Activated T-helper 1 cell treated with anti-CD3 and anti-CD28 coated beads, Interleukin-12 subunit alpha, Interleukin-12 subunit beta, Interleukin-2, Interleukin-4 antibody, amounts not matched to agents 30 ng/mL and 10 ng/mL and 1 ng/mL, durations not matched to agents 14 hours and 24 hours and 36 hours (primary cell): ENCODE results near the gene AGGF1. TPM values are rescaled to one million over a fixed set of nuclear protein-coding genes. Genes with fewer than 3 reads are reported as not detected.
"Not testable (repeated sequence)": the region's sequence is repeated elsewhere in the genome, so short reads cannot be mapped to it uniquely, and the experiment has no call there.

Experiments used
- DNase-seq: peaks from one replicate; pipeline ENCODE4 v3.0.0; 2021; ENCODE audit warnings: low spot score
- H3K27ac Mint-ChIP-seq: one replicate; pipeline ENCODE4 v1.8.0; 2021; ENCODE audit warnings: mild to moderate bottlenecking, mixed read lengths
- H3K27me3 Mint-ChIP-seq: one replicate; pipeline ENCODE4 v1.8.0; 2022; ENCODE audit warnings: mild to moderate bottlenecking, moderate library complexity, mixed read lengths; ENCODE audit not compliant: insufficient read depth
- H3K36me3 Mint-ChIP-seq: one replicate; pipeline ENCODE4 v1.8.0; 2021; ENCODE audit warnings: low read depth, mixed read lengths
- H3K4me1 Mint-ChIP-seq: one replicate; pipeline ENCODE4 v1.8.0; 2021; ENCODE audit warnings: low read depth, mixed read lengths
- H3K4me3 Mint-ChIP-seq: one replicate; pipeline ENCODE4 v1.8.0; 2021; ENCODE audit warnings: mild to moderate bottlenecking, moderate library complexity, mixed read lengths
- H3K9me3 Mint-ChIP-seq: one replicate; pipeline ENCODE4 v1.8.0; 2021; ENCODE audit warnings: mixed read lengths
- intact Hi-C: fragments of 100-400 bp; cut with micrococcal nuclease; formaldehyde crosslinking; loops from one replicate; pipeline ENCODE4 v1.15.1; 2024
- total RNA-seq: library from RNA; stranded (reverse); gene quantifications from 2 replicates; pipeline ENCODE4 v1.2.3, GENCODE V29; 2022

The AGGF1 gene
- total RNA-seq, 1 donor from 2014 or later = 26.2 TPM

GRCh38 chr5:77080479-77080878 is 50.3 kb downstream of the AGGF1 start:
- H3K36me3 Mint-ChIP-seq, H3K27me3 Mint-ChIP-seq, intact Hi-C loops, H3K9me3 Mint-ChIP-seq, H3K4me1 Mint-ChIP-seq, H3K27ac Mint-ChIP-seq, DNase-seq, H3K4me3 Mint-ChIP-seq: not testable (repeated sequence)

- Mint-ChIP-seq H3K27me3 (peaks cover 7% of the 10 kb centered on the region), H3K9me3 (no peaks in the 10 kb centered on the region), H3K36me3 (peaks cover 2% of the 10 kb centered on the region), H3K27ac (no peak overlapping the region), H3K4me3 (no peak overlapping the region), H3K4me1 (no peaks in the 10 kb centered on the region)
- DNase-seq = no peak
- intact Hi-C loops = no loop called here
These were observed 50.7 kb downstream of the AGGF1 start for GRCh38 chr5:77080905-77081304.

GRCh38 chr5:77082280-77082679 is 52.1 kb downstream of the AGGF1 start:
- Mint-ChIP-seq H3K36me3 (no peaks in the 10 kb centered on the region), H3K9me3 (no peaks in the 10 kb centered on the region), H3K27ac (no peak overlapping the region), H3K4me1 (peaks cover 3% of the 10 kb centered on the region), H3K4me3 (no peak overlapping the region), H3K27me3 (peaks cover 7% of the 10 kb centered on the region)
- DNase-seq = no peak
- intact Hi-C loops = no loop called here

GRCh38 chr5:77083088-77083487 is 52.9 kb downstream of the AGGF1 start:
- DNase-seq = no peak
- no peaks in the 10 kb centered on the region for H3K9me3 Mint-ChIP-seq
- H3K27ac Mint-ChIP-seq = no peak overlapping the region
- peaks cover 8% of the 10 kb centered on the region for H3K4me1 Mint-ChIP-seq
- H3K36me3 Mint-ChIP-seq = no peaks in the 10 kb centered on the region
- no peak overlapping the region for H3K4me3 Mint-ChIP-seq
- intact Hi-C loops = no loop called here
- peaks cover 7% of the 10 kb centered on the region for H3K27me3 Mint-ChIP-seq

GRCh38 chr5:77086368-77086688 is 56.1 kb downstream of the AGGF1 start:
- H3K27me3 Mint-ChIP-seq = peaks cover 9% of the 10 kb centered on the region
- no peak overlapping the region for H3K27ac Mint-ChIP-seq
- no peak for DNase-seq
- peaks cover 8% of the 10 kb centered on the region for H3K4me1 Mint-ChIP-seq
- no peaks in the 10 kb centered on the region for H3K36me3 Mint-ChIP-seq
- no peaks in the 10 kb centered on the region for H3K9me3 Mint-ChIP-seq
- intact Hi-C loops = no loop called here
- peak overlapping the region; percentile 81 for H3K4me3 Mint-ChIP-seq

GRCh38 chr5:77086689-77087483 is 56.7 kb downstream of the AGGF1 start, which contains the start of gene ZBED3:
Gene ZBED3, minus strand, starts transcription at chr5:77087285. Its CDS starts 9,407 bp downstream, at chr5:77077878.
- DNase-seq = peak; percentile 10
- Mint-ChIP-seq H3K4me1 (peaks cover 8% of the 10 kb centered on the region), H3K27me3 (peaks cover 9% of the 10 kb centered on the region), H3K9me3 (no peaks in the 10 kb centered on the region), H3K4me3 (peak within 1 kb of the TSS; percentile 84), H3K27ac (peak within 1 kb of the TSS; percentile 5), H3K36me3 (no peaks in the 10 kb centered on the region)
- intact Hi-C loops = loop anchor here (1.0 kb wide), 1 partner anchor 57 kb away; the partner anchor contains the start of gene AGGF1

DNA sequence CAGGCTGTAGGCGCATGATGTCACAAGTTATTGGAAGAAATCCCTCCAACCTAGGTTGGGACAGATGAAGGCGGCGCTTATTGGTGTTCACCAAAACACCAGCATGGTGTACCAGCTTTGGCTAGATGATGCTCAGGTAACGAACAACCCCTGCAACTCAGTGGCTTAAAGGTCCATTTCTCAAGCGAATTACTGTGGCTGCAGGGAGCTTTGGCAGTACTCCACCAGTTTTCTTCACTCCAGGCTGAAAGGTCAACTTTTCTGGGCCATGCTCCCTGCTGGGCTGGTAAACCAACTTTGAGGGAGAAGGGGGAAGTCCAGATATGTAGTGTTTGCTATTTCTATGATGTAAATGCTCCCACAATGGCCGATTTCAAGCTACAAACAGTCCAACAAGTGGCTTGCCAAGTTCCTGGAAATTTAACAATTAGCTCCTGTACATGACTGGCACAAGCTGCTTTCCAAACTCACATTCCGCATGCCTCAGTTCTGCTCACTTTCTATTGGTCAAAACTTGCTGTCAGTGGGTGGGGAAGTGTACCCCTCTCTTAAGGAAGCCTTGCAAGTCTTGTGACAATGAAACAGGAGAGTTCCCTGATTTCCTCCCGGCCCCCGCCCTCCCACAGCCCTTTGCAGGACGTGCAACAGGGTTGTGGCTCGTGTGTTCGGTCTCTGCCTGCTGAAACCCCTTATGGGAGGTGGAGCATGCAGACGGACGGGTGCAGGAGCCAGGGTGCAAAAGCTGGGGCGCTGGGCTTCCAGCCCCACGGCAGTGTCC is 57.5 kb downstream of the AGGF1 start:
- no peak for DNase-seq
- Mint-ChIP-seq H3K27me3 (peaks cover 9% of the 10 kb centered on the region), H3K4me1 (peaks cover 8% of the 10 kb centered on the region), H3K9me3 (no peaks in the 10 kb centered on the region), H3K27ac (peak overlapping the region; percentile 5), H3K36me3 (no peaks in the 10 kb centered on the region), H3K4me3 (peak overlapping the region; percentile 84)
- intact Hi-C loops = loop anchor here (1.0 kb wide), 1 partner anchor 57 kb away; the partner anchor contains the start of gene AGGF1

GRCh38 chr5:77095189-77095588 is 65.0 kb downstream of the AGGF1 start:
- no peak overlapping the region for H3K4me3 Mint-ChIP-seq
- H3K4me1 Mint-ChIP-seq = no peaks in the 10 kb centered on the region
- no peaks in the 10 kb centered on the region for H3K9me3 Mint-ChIP-seq
- no peak overlapping the region for H3K27ac Mint-ChIP-seq
- H3K36me3 Mint-ChIP-seq = no peaks in the 10 kb centered on the region
- intact Hi-C loops = no loop called here
- peaks cover 3% of the 10 kb centered on the region for H3K27me3 Mint-ChIP-seq
- DNase-seq = no peak

- Mint-ChIP-seq H3K4me1 (no peaks in the 10 kb centered on the region), H3K27ac (no peak overlapping the region), H3K4me3 (no peak overlapping the region), H3K27me3 (no peaks in the 10 kb centered on the region), H3K36me3 (no peaks in the 10 kb centered on the region), H3K9me3 (no peaks in the 10 kb centered on the region)
- no peak for DNase-seq
- intact Hi-C loops = no loop called here
These were observed 71.1 kb downstream of the AGGF1 start for GRCh38 chr5:77101298-77101697.

DNA sequence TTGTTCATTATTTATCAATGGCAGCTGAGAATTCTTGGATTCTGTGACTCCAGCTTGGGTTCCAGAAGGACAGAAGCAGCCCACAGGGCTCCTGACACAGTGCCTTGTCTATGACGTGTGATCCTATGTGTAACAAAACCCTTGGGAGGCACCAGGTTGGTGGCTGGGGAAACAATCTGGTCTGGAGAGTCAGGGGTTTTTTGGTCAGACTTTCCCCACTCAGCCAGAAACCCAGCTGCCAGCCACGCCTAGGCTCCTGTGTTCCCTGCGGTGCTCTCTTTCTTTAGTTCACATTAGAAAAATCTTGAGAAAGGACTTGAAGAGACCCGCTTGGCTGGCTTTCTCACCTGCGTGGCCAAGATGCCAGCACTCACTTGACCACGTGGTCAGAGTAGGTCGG is 72.3 kb downstream of the AGGF1 start:
- no peaks in the 10 kb centered on the region for H3K27me3 Mint-ChIP-seq
- no peak for DNase-seq
- no peaks in the 10 kb centered on the region for H3K36me3 Mint-ChIP-seq
- H3K9me3 Mint-ChIP-seq = peaks cover 6% of the 10 kb centered on the region
- H3K4me1 Mint-ChIP-seq = no peaks in the 10 kb centered on the region
- intact Hi-C loops = no loop called here
- H3K4me3 Mint-ChIP-seq = no peak overlapping the region
- H3K27ac Mint-ChIP-seq = no peak overlapping the region

DNA sequence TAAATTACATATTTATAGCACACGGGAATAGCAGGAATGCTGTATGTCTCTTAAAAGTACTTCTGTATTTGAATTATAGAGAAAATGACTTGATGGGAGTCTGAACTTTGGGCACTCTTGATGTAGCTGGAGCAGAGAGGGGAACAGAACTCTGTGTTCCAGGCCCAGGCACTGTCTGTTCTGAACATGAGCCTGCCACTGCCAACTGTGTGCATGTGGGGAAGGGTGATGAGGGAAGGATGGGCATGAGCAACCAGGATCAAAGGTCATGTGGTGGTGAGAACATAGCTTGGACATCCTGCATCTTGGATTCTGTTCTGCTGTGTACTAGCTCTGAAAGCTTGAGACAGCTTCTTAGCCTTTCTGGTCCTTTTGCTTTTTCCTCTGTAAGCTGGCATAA is 73.3 kb downstream of the AGGF1 start:
- no peak overlapping the region for H3K27ac Mint-ChIP-seq
- DNase-seq = no peak
- no peak overlapping the region for H3K4me3 Mint-ChIP-seq
- no peaks in the 10 kb centered on the region for H3K4me1 Mint-ChIP-seq
- H3K9me3 Mint-ChIP-seq = peaks cover 6% of the 10 kb centered on the region
- intact Hi-C loops = no loop called here
- H3K36me3 Mint-ChIP-seq = no peaks in the 10 kb centered on the region
- H3K27me3 Mint-ChIP-seq = no peaks in the 10 kb centered on the region

DNA sequence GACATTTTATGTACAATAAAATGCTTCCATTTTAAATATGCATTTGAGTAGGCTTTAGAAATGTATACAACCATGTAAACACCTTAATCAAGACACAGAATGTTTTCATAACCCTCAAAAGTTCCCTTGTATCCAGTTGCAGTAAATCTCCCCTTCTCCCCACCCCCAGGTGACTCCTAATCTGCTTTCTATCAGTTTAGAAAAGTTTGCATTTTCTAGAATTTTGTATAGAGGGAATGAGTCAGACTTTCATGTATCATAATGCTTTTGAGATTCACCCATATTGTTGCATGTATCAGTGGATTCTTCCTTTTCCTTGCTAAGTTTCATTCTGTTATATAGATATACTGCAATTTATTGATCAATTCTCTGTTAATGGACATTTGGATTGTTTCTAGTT is 74.6 kb downstream of the AGGF1 start:
- Mint-ChIP-seq H3K4me1 (no peaks in the 10 kb centered on the region), H3K4me3 (no peak overlapping the region)
- intact Hi-C loops = no loop called here

GRCh38 chr5:77107035-77107434 is 76.8 kb downstream of the AGGF1 start:
- H3K36me3 Mint-ChIP-seq, H3K4me1 Mint-ChIP-seq, H3K27me3 Mint-ChIP-seq, DNase-seq, H3K4me3 Mint-ChIP-seq, H3K27ac Mint-ChIP-seq, H3K9me3 Mint-ChIP-seq, intact Hi-C loops: not testable (repeated sequence)

More for the DNA sequence above, 74.6 kb downstream of the AGGF1 start:
- Mint-ChIP-seq H3K27ac (no peak overlapping the region), H3K9me3 (peaks cover 6% of the 10 kb centered on the region), H3K27me3 (no peaks in the 10 kb centered on the region), H3K36me3 (no peaks in the 10 kb centered on the region)
- DNase-seq = no peak
